Daoy (cell line): ENCODE data around the gene SENP5. TPM values are rescaled to one million over a fixed set of nuclear protein-coding genes. Genes with fewer than 3 reads are reported as not detected.
A peak's percentile ranks its signal among the peaks of the same experiment; 100 is the strongest.
"Not testable (repeated sequence)": the region's sequence is repeated elsewhere in the genome, so short reads cannot be mapped to it uniquely, and the experiment has no call there.

Experiments used
- DNase-seq: peaks from one replicate; pipeline ENCODE4 v3.0.0-alpha.2; 2015; ENCODE audit warnings: low read depth
- total RNA-seq: library from RNA; depleted of rRNA; stranded (reverse); fragments of >200 nt; shearing (Covaris generic); gene quantifications from 2 replicates; pipeline ENCODE4 v1.2.3, GENCODE V29; 2014

SENP5 gene
- total RNA-seq, 1 experiment from 2014 or later: 44.9 TPM

- DNase-seq: no peak
Observed at GRCh38 chr3:196941729-196942225, 74.1 kb downstream of the SENP5 start.

GRCh38 chr3:196942226-196942914, 74.7 kb downstream of the SENP5 start, which contains the start of gene NCBP2:
NCBP2 (minus strand) TSS chr3:196942528; CDS start chr3:196942503, 25 bp downstream.
- peak; percentile 100 for DNase-seq

- no peak for DNase-seq
Observed at GRCh38 chr3:196942915-196943277, 75.2 kb downstream of the SENP5 start.

GRCh38 chr3:196944037-196944790, 76.5 kb downstream of the SENP5 start:
- DNase-seq: not testable (repeated sequence)

GRCh38 chr3:196947136-196947859, 79.6 kb downstream of the SENP5 start:
- DNase-seq: no peak

- no peak for DNase-seq
Observed at GRCh38 chr3:196947860-196948441, 80.2 kb downstream of the SENP5 start.

GRCh38 chr3:196948442-196949284, 80.9 kb downstream of the SENP5 start:
- DNase-seq: no peak

- DNase-seq: no peak
Observed at GRCh38 chr3:196949285-196949619, 81.5 kb downstream of the SENP5 start.

- DNase-seq: no peak
Observed at GRCh38 chr3:196949750-196950149, 82.0 kb downstream of the SENP5 start.

- no peak for DNase-seq
Observed at GRCh38 chr3:196951371-196951770, 83.7 kb downstream of the SENP5 start.

GRCh38 chr3:196954832-196955231, 87.1 kb downstream of the SENP5 start:
- no peak for DNase-seq

- DNase-seq: no peak
Observed at GRCh38 chr3:196962108-196962929, 94.6 kb downstream of the SENP5 start.

- no peak for DNase-seq
Observed at GRCh38 chr3:196962930-196963630, 95.4 kb downstream of the SENP5 start.

- no peak for DNase-seq
Observed at GRCh38 chr3:196963631-196963953, 95.9 kb downstream of the SENP5 start.

- DNase-seq: no peak
Observed at GRCh38 chr3:196965112-196965803, 97.5 kb downstream of the SENP5 start.

GRCh38 chr3:196965804-196966173, 98.1 kb downstream of the SENP5 start:
- no peak for DNase-seq

GRCh38 chr3:196966526-196967401, 99.0 kb downstream of the SENP5 start:
- DNase-seq: no peak
